Left ventricle myocardium superior (tissue), 1 donor: ENCODE measurements around the gene NOP14. TPM values are rescaled to one million over a fixed set of nuclear protein-coding genes. Genes with fewer than 3 reads are reported as not detected.
"Not testable (repeated sequence)": the region's sequence is repeated elsewhere in the genome, so short reads cannot be mapped to it uniquely, and the experiment has no call there.

ENCODE experiments used
- ATAC-seq: fragments of 200-7000 bp; cut with Tn5 transposase; one replicate; pipeline ENCODE4 v1.9.1; 2020; ENCODE audit warnings: mild to moderate bottlenecking, moderate library complexity
- DNase-seq: peaks from one replicate; pipeline ENCODE4 v3.0.0-alpha.2; 2020
- intact Hi-C: fragments of 100-400 bp; cut with micrococcal nuclease; formaldehyde crosslinking; loops from one replicate; pipeline ENCODE4 v1.11.0; 2022
- total RNA-seq: library from RNA; stranded (reverse); fragmentation: NEBNext Ultra II Directional; extraction: Animal tissue kit (Norgen Biotek cat#: 25700); gene quantifications from one replicate; pipeline ENCODE4 v1.2.1, GENCODE V29; 2021
- donor health status: DM: no; HTN: yes; CAD: no; lungs with severe emphysema.

Gene NOP14
- total RNA-seq, 1 donor from 2014 or later: 19.9 TPM

GRCh38 chr4:2963966-2964471 is 813 bp upstream of the NOP14 start:
- intact Hi-C loops: no loop called here
- ATAC-seq (peak; percentile 66), DNase-seq (no peak)

DNA sequence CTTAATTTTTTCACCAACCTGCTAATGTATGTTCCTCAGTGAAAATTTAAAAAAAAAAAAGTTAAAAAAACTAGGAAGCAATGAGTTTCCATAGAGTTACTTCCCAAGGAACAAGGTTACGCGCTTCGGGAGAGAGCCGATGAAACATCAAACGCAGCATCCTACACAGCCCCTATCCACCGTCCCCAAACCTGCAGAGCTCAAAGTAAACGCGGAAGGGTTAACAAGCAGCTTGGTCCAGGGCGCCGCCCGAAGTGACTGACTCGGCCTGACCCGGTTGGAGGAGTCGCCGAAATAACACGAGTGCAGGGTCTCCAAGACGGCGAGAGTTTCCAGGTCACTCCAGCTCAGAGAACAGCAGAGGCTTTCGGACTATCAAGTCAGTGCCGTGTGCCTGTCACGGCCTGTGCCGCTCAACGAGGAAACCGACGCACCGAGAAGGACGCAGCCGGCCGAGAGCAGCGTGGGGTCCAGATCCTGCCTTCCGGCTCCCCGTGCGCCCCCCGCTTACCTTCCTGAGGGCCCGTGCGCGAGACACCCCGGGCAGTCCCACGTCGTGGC is 512 bp downstream of the NOP14 start:
- ATAC-seq (peak; percentile 40), DNase-seq (no peak)
- intact Hi-C loops: no loop called here

DNA sequence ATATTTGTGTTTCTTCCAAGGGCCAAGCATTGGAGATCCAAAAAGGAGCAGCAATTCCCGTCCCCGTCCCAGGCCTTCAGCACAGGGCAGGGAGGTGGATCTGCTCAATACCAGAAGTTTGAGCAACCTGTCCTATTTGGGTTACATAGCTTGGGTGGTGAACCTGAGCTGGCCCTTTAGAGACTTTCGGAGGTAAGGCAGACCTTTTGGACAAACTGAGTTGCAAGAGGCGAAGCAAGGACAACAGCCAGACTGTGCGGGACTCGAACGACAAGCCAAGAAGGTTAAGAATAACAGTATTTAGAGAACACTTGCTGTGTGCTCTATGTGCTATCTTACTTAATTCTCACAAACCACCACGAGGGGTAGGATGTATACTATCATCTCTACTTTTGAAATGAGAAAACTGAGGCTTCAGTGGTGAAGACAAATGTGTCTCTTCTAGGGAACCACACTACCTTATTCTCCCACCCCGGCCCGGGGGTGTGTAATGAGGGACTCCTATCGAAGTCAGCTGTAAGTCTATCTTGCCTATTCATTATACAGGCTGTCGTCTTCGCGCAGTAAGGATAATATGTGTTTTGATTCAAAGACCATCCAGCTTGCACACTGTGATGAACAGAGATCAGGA is 1.3 kb downstream of the NOP14 start:
- no peak for ATAC-seq
- intact Hi-C loops: no loop called here
- DNase-seq: no peak

DNA sequence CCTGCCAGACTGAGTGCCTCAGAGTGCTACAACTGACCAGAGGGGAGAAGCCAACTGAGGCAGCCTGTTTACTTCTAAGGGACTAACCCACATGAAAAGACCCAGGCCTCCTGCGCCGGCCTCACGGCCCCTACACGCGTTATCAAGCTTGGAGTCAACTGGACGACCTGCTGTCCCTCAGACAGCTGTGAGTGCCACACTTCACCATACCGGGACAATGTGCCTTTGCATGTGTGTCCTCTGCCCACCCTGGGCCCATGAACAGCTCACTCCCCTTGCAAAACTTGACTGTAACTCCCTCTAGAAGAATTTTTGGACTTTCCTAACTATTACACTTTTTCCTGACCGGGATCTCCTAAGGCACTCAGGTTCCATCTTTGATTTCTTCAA is 1.8 kb downstream of the NOP14 start:
- intact Hi-C loops: no loop called here
- ATAC-seq: no peak
- DNase-seq: no peak

DNA sequence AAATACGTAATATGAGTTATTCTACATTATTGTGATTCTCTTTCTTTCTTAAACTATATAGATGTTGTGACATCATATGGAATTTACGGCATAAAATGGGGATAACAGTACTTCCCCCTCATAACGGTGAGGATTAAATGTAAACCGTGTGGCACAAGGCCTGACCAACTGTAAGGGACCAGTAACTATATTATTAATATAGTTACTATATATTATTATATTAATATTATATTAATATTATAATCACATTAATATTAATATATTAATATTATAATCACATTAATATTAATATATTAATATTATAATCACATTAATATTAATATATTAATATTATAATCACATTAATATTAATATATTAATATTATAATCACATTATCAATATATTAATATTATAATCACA is 2.8 kb downstream of the NOP14 start:
- intact Hi-C loops, DNase-seq: not testable (repeated sequence)

GRCh38 chr4:2958446-2958845 is 4.8 kb downstream of the NOP14 start:
- no peak for ATAC-seq
- intact Hi-C loops: no loop called here

More for the DNA sequence above, 2.8 kb downstream of the NOP14 start:
- not testable (repeated sequence) for ATAC-seq

GRCh38 chr4:2955186-2956044 is 7.8 kb downstream of the NOP14 start:
- intact Hi-C loops, DNase-seq, ATAC-seq: not testable (repeated sequence)

More at GRCh38 chr4:2958446-2958845, 4.8 kb downstream of the NOP14 start:
- DNase-seq: no peak

GRCh38 chr4:2954358-2955185 is 8.6 kb downstream of the NOP14 start:
- intact Hi-C loops: no loop called here
- no peak for DNase-seq
- peak; percentile 57 for ATAC-seq

DNA sequence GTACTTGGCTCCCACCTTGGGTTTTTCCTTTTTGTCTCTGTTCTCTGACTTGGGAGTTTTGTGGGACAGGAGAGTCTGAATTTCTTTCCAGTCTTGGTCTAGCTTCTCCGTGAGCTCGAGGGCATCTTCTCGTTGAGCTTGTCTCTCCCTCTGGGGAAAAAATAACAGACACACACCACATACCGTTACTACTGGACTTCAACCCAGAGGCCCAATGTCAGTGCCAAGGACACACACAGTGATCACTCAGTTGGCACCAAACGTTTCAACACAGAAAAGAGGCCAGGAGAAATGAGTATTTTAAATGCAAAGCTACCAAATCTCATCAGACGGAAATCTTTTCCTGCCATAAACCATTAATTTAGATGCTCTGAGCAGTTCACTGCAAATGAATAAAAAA is 9.7 kb downstream of the NOP14 start:
- intact Hi-C loops: no loop called here
- no peak for DNase-seq
- ATAC-seq: peak; percentile 52

- DNase-seq (no peak), ATAC-seq (no peak)
- intact Hi-C loops: no loop called here
These were observed 12.8 kb downstream of the NOP14 start for GRCh38 chr4:2950221-2950989.

GRCh38 chr4:2949782-2950125 is 13.5 kb downstream of the NOP14 start:
- intact Hi-C loops: no loop called here
- no peak for DNase-seq
- no peak for ATAC-seq

GRCh38 chr4:2948895-2949781 is 14.1 kb downstream of the NOP14 start:
- intact Hi-C loops: no loop called here
- peak; percentile 56 for ATAC-seq
- no peak for DNase-seq

- ATAC-seq (peak; percentile 88), DNase-seq (peak; percentile 76)
- intact Hi-C loops: no loop called here
These were observed 15.3 kb downstream of the NOP14 start for GRCh38 chr4:2947926-2948325.

DNA sequence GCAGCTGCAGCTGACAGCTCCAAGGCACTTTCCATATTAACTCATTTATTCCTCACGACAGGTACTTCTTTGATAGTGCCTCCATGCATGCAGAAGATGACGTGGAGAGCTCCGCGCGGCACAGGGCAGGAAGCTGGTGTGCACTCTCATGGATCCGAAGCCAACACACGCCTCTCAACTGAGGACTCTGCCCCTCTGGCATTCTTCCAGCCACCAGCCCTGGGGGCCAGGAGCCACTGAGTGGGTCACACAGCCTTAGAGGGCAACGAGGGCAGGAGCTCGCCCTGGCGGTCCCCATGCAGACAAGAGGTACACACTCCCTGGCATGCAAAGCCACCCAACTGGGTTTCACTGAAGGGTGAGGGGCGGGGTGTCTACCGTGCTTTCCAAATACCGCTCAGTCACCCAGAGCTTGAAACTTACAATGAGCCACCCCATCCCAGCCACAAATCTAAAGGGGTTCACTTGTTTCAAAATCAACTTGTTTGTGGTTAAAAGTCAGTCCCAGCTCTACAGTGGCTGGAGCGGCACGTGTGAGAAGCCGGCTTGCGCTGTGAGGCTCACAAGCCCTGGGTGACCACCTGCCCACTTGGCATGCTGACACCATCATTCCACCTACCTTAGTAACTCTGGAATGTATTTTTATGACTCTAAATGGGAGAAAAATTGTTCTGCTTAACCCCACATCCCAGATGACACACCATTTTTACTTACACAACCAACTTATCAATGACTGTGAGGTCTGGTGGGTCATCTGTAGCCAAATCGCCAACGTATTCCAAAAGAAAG is 16.2 kb downstream of the NOP14 start:
- DNase-seq (no peak), ATAC-seq (no peak)
- intact Hi-C loops: no loop called here

DNA sequence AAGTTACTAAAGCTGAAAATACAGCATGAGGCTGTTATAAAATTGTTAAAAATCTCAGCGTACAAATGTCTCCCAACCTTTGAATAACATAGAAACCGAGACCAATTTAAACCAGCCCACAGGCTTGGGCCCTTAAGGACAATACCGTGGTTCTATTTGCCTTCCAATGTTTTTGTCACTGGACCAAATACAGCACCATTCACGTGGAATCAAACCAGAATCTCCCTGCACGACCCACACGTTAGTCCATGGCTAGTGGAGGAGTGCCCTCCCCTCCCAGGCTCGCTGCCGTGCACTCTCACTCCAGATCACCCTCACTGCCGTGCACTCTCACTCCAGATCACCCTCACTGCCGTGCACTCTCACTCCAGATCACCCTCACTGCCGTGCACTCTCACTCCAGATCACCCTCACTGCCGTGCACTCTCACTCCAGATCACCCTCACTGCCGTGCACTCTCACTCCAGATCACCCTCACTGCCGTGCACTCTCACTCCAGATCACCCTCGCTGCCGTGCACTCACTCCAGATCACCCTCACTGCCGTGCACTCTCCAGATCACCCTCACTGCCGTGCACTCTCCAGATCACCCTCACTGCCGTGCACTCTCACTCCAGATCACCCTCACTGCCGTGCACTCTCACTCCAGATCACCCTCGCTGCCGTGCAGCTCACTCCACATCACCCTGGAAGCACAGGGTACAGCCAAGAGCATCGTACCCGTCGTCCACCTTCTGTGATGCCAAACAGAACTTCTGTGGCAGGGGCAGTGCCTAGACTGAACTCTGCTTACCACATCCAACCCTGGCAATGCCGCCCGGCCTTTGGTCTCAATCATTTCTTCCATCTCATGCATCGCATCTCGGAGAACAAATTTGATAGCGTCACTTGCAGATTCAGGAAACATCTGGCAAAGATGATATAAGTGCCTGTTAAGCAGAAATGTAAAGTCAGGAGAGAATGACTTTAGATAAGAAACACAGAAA is 17.3 kb downstream of the NOP14 start:
- DNase-seq, intact Hi-C loops, ATAC-seq: not testable (repeated sequence)
